Hypothalamus (tissue), 51 donors: ENCODE data around the gene ATXN10.

Source experiments
- DNase-seq, 51 donors: peaks; one replicate each; lab custom pipeline; 2025; lab: John Stamatoyannopoulos, UW

ATXN10 gene

GRCh38 chr22:45885171-45885840 lies 213.7 kb downstream of the ATXN10 start:
- DNase-seq: no peak

DNA sequence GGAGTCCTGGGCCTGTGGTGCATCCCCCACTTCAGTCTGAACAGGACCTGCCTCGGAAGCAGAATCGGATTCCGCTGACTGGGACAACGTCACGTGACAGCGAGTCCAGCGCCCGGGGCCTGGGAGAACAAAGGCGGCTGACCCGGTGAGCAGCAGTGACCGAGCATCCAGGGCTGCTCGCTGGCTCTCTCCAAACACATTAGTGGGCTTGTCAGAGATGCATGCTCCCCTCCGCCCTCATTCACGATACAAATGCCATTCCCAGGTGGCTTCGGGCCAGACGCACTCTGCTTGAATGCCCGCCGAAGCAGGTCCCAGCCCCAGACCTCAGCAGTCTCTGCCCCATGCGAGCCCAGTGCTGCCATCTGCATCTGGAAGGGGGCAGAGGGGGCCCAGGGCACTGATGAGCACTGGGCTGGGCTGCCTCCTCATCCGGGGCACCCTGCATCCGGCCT lies 214.3 kb downstream of the ATXN10 start:
- DNase-seq: peak in 24 of 51 donors; percentile 8 to 66 (median 48)

DNA sequence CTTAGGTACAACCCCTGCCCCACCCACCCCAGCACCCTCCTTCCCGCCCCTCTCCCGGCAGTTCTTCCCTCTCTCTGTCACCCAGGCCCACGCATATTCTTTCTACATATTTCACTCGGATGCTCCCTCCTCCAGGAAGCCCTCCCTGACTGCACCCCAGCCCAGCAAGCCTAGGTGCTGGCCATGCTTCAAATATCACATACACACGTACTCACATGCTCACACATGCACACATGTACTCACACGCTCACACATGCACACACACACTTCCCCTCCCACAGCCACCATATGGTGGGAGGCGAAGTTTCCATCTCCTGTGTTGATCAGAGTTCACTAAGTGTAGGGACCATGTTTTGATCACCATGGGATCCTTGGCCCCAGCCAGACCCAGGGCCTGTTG lies 214.9 kb downstream of the ATXN10 start:
- DNase-seq: no peak

DNA sequence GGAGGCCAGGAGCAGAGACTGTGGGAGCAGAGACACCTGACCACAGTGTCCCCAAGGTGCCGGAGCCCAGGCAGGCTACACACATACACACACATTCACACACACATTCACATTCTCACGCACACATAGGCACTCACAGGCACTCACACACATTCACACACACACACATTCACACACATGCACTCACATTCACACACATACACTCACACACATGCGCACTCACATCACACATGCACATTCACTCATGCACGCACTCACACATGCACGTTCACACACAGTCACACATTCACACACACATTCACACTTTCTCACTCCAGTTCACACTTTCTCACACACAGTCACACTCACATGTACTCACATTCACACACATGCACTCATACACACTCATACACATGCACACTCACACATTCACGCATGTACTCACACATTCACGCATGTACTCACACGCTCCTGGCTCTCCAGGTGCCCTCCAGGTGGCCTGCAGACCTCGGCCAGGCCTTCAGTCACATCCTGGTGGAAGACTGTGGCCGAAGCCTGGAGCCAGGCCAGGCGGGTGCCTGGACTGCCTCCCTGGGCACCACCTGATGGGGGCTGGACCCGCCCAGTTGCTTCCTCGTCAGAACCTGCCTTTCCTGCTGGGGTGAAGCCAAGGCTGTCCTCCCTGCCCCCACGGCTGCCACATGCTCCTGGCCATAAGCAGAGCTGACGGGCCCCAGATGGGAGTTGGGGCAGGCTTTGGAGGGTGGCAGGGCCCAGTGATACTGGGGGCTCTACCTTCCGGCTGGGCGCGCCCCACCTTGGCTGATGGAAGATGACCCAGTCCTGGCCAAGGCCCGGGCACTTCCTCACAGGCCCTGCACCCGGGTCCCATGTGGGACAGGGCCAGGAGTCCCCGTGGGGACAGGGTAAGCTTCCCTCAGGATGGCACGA lies 215.8 kb downstream of the ATXN10 start:
- no peak for DNase-seq

GRCh38 chr22:45888221-45889092 lies 216.8 kb downstream of the ATXN10 start:
- DNase-seq: no peak

- no peak for DNase-seq
Measured at GRCh38 chr22:45889093-45889538, 217.5 kb downstream of the ATXN10 start.

GRCh38 chr22:45889539-45890350 lies 218.1 kb downstream of the ATXN10 start:
- peak in 24 of 51 donors; percentile 16 to 65 (median 34) for DNase-seq

DNA sequence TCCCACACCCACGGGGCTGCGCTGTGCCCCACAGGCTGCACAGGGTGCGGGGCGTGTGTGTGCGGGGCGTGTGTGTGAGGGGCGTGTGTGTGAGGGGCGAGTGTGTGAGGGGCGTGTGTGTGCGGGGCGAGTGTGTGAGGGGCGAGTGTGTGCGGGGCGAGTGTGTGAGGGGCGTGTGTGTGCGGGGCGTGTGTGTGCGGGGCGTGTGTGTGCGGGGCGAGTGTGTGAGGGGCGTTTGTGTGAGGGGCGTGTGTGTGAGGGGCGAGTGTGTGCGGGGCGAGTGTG lies 218.7 kb downstream of the ATXN10 start:
- DNase-seq: no peak

- no peak for DNase-seq
Measured at GRCh38 chr22:45891021-45891421, 219.4 kb downstream of the ATXN10 start.

DNA sequence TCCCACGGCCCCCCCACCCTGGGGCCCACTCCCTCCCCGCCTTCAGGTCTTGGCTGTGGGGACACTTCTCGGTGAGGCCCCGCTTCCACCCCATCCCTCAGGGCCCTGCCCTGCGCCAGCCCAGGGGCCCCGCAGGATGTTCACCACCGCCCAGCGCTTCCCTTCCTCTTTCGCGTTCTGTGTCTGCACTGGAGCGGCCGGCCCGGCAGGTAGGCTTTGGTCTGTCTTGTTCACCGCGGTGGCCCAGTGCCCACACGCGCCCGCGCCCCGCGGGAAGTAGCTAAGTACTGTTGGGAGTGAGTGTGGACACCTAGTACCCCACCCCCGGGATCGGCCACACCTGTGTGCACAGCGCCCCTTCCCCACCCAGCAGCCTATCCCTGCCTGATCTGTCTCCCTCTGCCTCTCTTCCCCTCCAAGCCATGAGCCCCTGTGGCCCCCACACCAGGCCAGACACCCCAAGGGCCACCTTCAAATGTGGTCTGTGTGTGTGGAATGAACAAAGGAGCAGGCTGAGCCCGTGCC lies 219.9 kb downstream of the ATXN10 start:
- DNase-seq: no peak

- DNase-seq: no peak
Measured at GRCh38 chr22:45891996-45892621, 220.5 kb downstream of the ATXN10 start.

DNA sequence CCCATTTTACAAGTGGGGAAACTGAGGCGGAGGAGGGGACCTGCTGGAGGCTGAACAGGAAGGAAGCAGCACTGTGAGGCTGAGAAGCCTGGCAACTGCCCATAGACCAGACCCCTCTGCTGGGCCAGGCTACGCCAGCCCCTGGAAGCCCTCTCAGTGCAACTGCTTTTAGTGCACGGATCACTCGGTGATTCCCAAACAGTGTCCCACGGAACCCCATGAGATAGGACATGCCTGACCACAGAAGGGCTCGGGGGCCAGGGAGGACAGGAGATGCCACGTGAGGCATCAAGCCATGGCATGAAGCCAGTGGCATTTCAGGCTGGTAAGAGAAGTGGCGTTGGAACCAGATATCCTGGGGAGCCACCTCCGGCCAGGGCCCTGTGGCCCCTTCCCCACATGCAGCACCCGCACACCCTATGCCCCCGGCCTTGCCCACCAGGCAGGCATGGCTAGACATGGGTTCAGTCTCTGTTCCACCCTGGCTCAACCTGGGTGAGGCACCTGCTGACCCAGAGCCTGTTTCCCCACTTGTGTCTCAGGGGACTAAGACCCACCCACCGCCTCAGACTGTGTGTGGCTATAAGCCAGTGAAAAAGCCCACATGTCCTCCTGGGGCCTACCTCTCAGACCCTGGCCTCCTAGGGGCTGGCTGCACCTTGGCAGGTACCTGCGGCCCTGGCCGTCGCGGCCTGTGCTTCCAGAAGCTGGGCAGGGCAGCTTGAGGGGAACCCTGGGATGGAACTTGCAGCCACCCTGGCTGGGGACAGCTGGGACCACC lies 221.2 kb downstream of the ATXN10 start:
- no peak for DNase-seq

GRCh38 chr22:45893516-45893915 lies 221.9 kb downstream of the ATXN10 start:
- DNase-seq: no peak
